A673 (cell line): ENCODE data around the gene UNC79.

ENCODE experiments used
- CTCF ChIP-seq: fragments of 300-800, 200-600 bp; sonication (generic); conservative IDR thresholded peaks from 2 replicates; pipeline ENCODE4 v1.5.1; 2017; ENCODE audit warnings: low read depth, mild to moderate bottlenecking, antibody characterized with exemption, low read length, moderate library complexity, mixed read lengths
- EZH2 ChIP-seq: fragments of 200-600 bp; sonication (generic); IDR thresholded peaks from 2 replicates; pipeline ENCODE4 v1.6.1; 2017; ENCODE audit warnings: borderline replicate concordance, low read depth, mild to moderate bottlenecking, mixed read lengths, antibody characterized with exemption, low read length; ENCODE audit not compliant: poor library complexity, severe bottlenecking

DNA sequence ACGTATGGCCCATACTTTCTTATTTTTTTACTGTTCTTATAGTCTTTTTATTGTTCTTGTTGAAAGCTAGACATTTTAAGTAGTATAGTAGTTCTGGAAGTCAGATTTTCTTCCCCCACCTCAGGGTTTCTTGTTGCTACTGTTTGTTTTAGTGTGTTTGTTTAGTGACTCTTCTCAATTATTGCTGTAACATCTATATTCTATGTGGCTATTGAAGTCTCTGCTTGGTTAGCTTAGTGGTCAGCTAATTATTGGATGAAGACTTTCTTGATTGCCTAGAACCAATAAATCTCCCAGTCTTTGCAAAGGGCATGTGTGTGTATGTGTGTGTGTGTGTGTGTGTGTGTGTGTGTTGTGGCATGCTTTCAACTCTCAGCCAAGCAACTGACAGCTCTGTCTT is 34.3 kb upstream of the UNC79 start:
- TF ChIP-seq CTCF (no peak), EZH2 (no peak)
